ENCODE data around the gene POLD1.

GRCh38 chr19:50406156-50406820 lies 22.1 kb downstream of the POLD1 start:
- TF ChIP-seq EZH2 (IDR thresholded peaks at IDR 0.05; ENCODE audit: insufficient read depth, low read length) = no peak
- TF ChIP-seq, protein P1, sequence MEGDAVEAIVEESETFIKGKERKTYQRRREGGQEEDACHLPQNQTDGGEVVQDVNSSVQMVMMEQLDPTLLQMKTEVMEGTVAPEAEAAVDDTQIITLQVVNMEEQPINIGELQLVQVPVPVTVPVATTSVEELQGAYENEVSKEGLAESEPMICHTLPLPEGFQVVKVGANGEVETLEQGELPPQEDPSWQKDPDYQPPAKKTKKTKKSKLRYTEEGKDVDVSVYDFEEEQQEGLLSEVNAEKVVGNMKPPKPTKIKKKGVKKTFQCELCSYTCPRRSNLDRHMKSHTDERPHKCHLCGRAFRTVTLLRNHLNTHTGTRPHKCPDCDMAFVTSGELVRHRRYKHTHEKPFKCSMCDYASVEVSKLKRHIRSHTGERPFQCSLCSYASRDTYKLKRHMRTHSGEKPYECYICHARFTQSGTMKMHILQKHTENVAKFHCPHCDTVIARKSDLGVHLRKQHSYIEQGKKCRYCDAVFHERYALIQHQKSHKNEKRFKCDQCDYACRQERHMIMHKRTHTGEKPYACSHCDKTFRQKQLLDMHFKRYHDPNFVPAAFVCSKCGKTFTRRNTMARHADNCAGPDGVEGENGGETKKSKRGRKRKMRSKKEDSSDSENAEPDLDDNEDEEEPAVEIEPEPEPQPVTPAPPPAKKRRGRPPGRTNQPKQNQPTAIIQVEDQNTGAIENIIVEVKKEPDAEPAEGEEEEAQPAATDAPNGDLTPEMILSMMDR (IDR thresholded peaks at IDR 0.05; ENCODE audit: insufficient read depth, low read depth, low read length) = no peak

Data from astrocyte (in vitro differentiated cells and primary cell).